Endothelial cell of umbilical vein (primary cell): ENCODE results near the gene SPIRE1. TPM values are rescaled to one million over a fixed set of nuclear protein-coding genes. Genes with fewer than 3 reads are reported as not detected.

Experiments
- BruUV-seq: library from RNA; stranded (reverse); fragments of 400-500 nt; replicated peaks from 2 replicates; lab custom pipeline; 2021; lab: Mats Ljungman, UMichigan
- CTCF ChIA-PET: fragments of 300-600, 350-600 bp; sonication (Branson Sonifier 250); formaldehyde crosslinking; loops from one replicate; lab custom pipeline; 2021; ENCODE audit warnings: antibody characterized with exemption, inconsistent platforms; lab: Charles Lee
- POLR2A ChIA-PET: fragments of 300-600, 350-600 bp; sonication (Branson Sonifier 250); formaldehyde crosslinking; loops from one replicate; lab custom pipeline; 2021; ENCODE audit warnings: antibody characterized with exemption, inconsistent platforms; lab: Charles Lee
- DNase-seq: peaks from one replicate; pipeline ENCODE4 v3.0.0-alpha.2; 2011; ENCODE audit warnings: low read depth, low spot score
- FAIRE-seq: peaks from 2 replicates; lab custom pipeline; 2011; peaks lifted over from hg19 to GRCh38; lab: Jason Lieb, UNC
- H2AFZ ChIP-seq: 2 replicates; pipeline ENCODE4 v1.6.0; 2012; ENCODE audit warnings: low read depth, low read length, control low read depth, inconsistent platforms
- H3K27ac ChIP-seq: 2 replicates; pipeline ENCODE4 v1.5.1; 2011; ENCODE audit warnings: low read depth, mild to moderate bottlenecking, control low read depth, low read length, moderate library complexity; ENCODE audit not compliant: insufficient read depth
- H3K27me3 ChIP-seq, 2 experiments: 2 replicates each; pipeline versions ENCODE4 v1.6.0 to v1.6.1; 2011; ENCODE audit warnings: low read length in 2 of 2, mixed read lengths in 1 of 2; ENCODE audit not compliant: control insufficient read depth in 2 of 2, insufficient read depth in 2 of 2
- H3K36me3 ChIP-seq, 2 experiments: 2 replicates in 1 of 2; 3 replicates in 1 of 2; pipeline ENCODE4 v1.5.1; 2011; ENCODE audit warnings: low read length in 2 of 2, mild to moderate bottlenecking in 1 of 2, moderate library complexity in 1 of 2; ENCODE audit not compliant: control insufficient read depth in 2 of 2, insufficient read depth in 2 of 2; ENCODE audit errors: extremely low read depth in 1 of 2
- H3K4me1 ChIP-seq: 3 replicates; pipeline ENCODE4 v1.5.1; 2011; ENCODE audit warnings: mild to moderate bottlenecking, low read length; ENCODE audit not compliant: control insufficient read depth, insufficient read depth; ENCODE audit errors: extremely low read depth
- H3K4me2 ChIP-seq: 2 replicates; pipeline ENCODE4 v1.6.1; 2011; ENCODE audit warnings: low read length, control low read depth, mixed read lengths; ENCODE audit not compliant: insufficient read depth
- H3K4me3 ChIP-seq, 3 experiments: fragments of 200-600 bp in 1 of 3; sonication (generic), shearing (Covaris generic) in 1 of 3; replicated peaks in 1 of 3; 2 replicates each; pipeline ENCODE4 v1.5.1; 2011 to 2016; ENCODE audit warnings: control low read depth in 3 of 3, low read length in 3 of 3, mild to moderate bottlenecking in 2 of 3, inconsistent platforms in 1 of 3, low read depth in 1 of 3, moderate library complexity in 1 of 3; ENCODE audit not compliant: insufficient read depth in 1 of 3
- H3K79me2 ChIP-seq: 2 replicates; pipeline ENCODE4 v1.6.0; 2012; ENCODE audit warnings: low read length, inconsistent platforms; ENCODE audit not compliant: control insufficient read depth, insufficient read depth
- H3K9ac ChIP-seq: replicated peaks from 2 replicates; pipeline ENCODE3; 2011; ENCODE audit warnings: low read length, control low read depth; ENCODE audit not compliant: insufficient read depth; ENCODE audit errors: extremely low read depth
- H3K9me1 ChIP-seq: replicated peaks from 3 replicates; pipeline ENCODE4 v1.6.0; 2011; ENCODE audit warnings: mild to moderate bottlenecking, low read length; ENCODE audit not compliant: control insufficient read depth, insufficient read depth; ENCODE audit errors: extremely low read depth
- H3K9me3 ChIP-seq: replicated peaks from 2 replicates; pipeline ENCODE4 v1.5.1; 2012; ENCODE audit warnings: low read length, inconsistent platforms; ENCODE audit not compliant: control insufficient read depth, insufficient read depth
- H4K20me1 ChIP-seq: replicated peaks from 2 replicates; pipeline ENCODE3; 2011; ENCODE audit warnings: mild to moderate bottlenecking, low read length; ENCODE audit not compliant: control insufficient read depth, insufficient read depth; ENCODE audit errors: extremely low read depth
- EZH2 ChIP-seq: IDR thresholded peaks from 2 replicates; pipeline ENCODE4 v1.6.1; 2012; ENCODE audit warnings: borderline replicate concordance, low read depth, mild to moderate bottlenecking, moderate library complexity, low read length, inconsistent platforms; ENCODE audit not compliant: severe bottlenecking
- FOS ChIP-seq: IDR thresholded peaks from 2 replicates; pipeline ENCODE4 v1.6.1; 2011; ENCODE audit warnings: mild to moderate bottlenecking, low read length, moderate library complexity, borderline replicate concordance; ENCODE audit not compliant: insufficient read depth
- GATA2 ChIP-seq: IDR thresholded peaks from 2 replicates; pipeline ENCODE4 v1.7.0; 2011; ENCODE audit warnings: low read depth, mild to moderate bottlenecking, moderate library complexity, mixed read lengths, low read length; ENCODE audit not compliant: insufficient read length, insufficient read depth
- JUN ChIP-seq: IDR thresholded peaks from 2 replicates; pipeline ENCODE4 v1.6.1; 2011; ENCODE audit warnings: borderline replicate concordance, low read depth; ENCODE audit not compliant: insufficient read length, insufficient read depth
- MYC ChIP-seq: IDR thresholded peaks from one replicate; pipeline ENCODE4 v1.6.1; 2011; ENCODE audit warnings: mild to moderate bottlenecking, low read depth, low read length
- POLR2A ChIP-seq: IDR thresholded peaks from 2 replicates; pipeline ENCODE4 v1.6.1; 2012; ENCODE audit warnings: low read depth, mild to moderate bottlenecking, control low read depth, low read length
- POLR2AphosphoS5 ChIP-seq: IDR thresholded peaks from 2 replicates; pipeline ENCODE4 v1.6.1; 2012; ENCODE audit warnings: low read depth, mild to moderate bottlenecking, control low read depth, low read length, moderate library complexity; ENCODE audit not compliant: insufficient read depth
- dilution Hi-C: fragments of 300-500 bp; cut with MboI; formaldehyde crosslinking; loops from one replicate; pipeline ENCODE4 v1.15.0; 2019; ENCODE audit warnings: low sequenced_read_pairs; ENCODE audit not compliant: extremely low pct_ligation_motif_present
- intact Hi-C: fragments of 100-400 bp; cut with micrococcal nuclease; formaldehyde crosslinking; loops from one replicate; pipeline ENCODE4 v1.10.0; 2022
- polyA plus RNA-seq, 4 experiments: library from polyadenylated mRNA; depleted of rRNA in 3 of 4; stranded (reverse) in 3 of 4; unstranded in 1 of 4; fragments of >200 nt; gene quantifications; 2 replicates each; pipeline versions ENCODE4 v1.2.1 to v1.2.3, GENCODE V29; 2011 to 2012; ENCODE audit warnings: missing spikeins in 1 of 4
- total RNA-seq: library from RNA; stranded (reverse); gene quantifications from 2 replicates; pipeline ENCODE4 v1.2.3, GENCODE V29; 2021
- TF ChIP-seq, protein P1 (sequence below), 2 donors: IDR thresholded peaks; 1 replicate in 1 of 2; 2 replicates in 1 of 2; pipeline ENCODE4 v1.5.1; 2011; ENCODE audit warnings: low read length in 2 of 2, mild to moderate bottlenecking in 2 of 2, moderate library complexity in 2 of 2, control low read depth in 1 of 2, inconsistent platforms in 1 of 2, low read depth in 1 of 2; ENCODE audit not compliant: insufficient read depth in 1 of 2; ENCODE audit errors: extremely low read depth in 1 of 2
- TF ChIP-seq, protein P2 (sequence below): IDR thresholded peaks from 2 replicates; pipeline ENCODE4 v1.6.1; 2011; ENCODE audit not compliant: insufficient read depth, insufficient read length

SPIRE1 gene
- total and polyA plus RNA-seq, 2 donors (not counting 3 experiments of a cell fraction or from before 2014, with no cell fraction given), result 13.1 to 44.0 TPM

DNA sequence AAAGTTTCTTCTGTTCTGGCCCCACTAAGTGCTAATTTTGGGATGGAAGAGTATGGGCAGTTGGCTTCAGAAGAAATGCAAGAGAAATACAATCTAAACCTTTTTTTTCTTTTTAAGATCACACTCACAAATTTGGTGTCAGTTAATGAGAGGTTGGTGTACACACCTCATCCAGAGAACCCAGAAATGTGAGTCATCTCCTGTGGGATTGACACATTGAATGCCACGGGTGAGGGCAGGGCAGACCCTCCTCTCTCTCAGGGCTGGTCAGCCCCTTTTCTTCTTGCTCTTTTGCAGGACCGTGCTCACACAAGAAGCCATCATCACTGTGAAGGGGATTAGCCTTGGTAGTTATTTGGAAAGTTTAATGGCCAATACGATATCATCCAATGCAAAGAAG, 231.0 kb downstream of the SPIRE1 start:
- no TSS peak for BruUV-seq

More for the DNA sequence above, 231.0 kb downstream of the SPIRE1 start:
- H3K9me3 ChIP-seq, result no peaks in the 10 kb centered on the region
- H2AFZ ChIP-seq, result no peak overlapping the region
- POLR2A ChIA-PET, result no interaction called here
- CTCF ChIA-PET, result interaction anchor here (1.3 kb wide), 1 partner anchor 13 kb away, joined by 4 read pairs; no protein-coding TSS in a partner anchor
- H3K9ac ChIP-seq, result no peak overlapping the region
- intact Hi-C loops, result no loop called here
- H3K27me3 ChIP-seq, result no peaks in the 10 kb centered on the region
- dilution Hi-C loops, result no loop called here
- H3K4me2 ChIP-seq, result no peak overlapping the region
- no peaks in the 10 kb centered on the region for H3K79me2 ChIP-seq
- no peaks in the 10 kb centered on the region for H3K9me1 ChIP-seq
- H3K27ac ChIP-seq, result no peak overlapping the region
- no peak for DNase-seq
- peaks cover 4% of the 10 kb centered on the region for H3K4me1 ChIP-seq
- TF ChIP-seq JUN, result no peak
- TF ChIP-seq EZH2, result no peak
- TF ChIP-seq POLR2A, result no peak
- TF ChIP-seq MYC, result no peak
- TF ChIP-seq, protein P1, sequence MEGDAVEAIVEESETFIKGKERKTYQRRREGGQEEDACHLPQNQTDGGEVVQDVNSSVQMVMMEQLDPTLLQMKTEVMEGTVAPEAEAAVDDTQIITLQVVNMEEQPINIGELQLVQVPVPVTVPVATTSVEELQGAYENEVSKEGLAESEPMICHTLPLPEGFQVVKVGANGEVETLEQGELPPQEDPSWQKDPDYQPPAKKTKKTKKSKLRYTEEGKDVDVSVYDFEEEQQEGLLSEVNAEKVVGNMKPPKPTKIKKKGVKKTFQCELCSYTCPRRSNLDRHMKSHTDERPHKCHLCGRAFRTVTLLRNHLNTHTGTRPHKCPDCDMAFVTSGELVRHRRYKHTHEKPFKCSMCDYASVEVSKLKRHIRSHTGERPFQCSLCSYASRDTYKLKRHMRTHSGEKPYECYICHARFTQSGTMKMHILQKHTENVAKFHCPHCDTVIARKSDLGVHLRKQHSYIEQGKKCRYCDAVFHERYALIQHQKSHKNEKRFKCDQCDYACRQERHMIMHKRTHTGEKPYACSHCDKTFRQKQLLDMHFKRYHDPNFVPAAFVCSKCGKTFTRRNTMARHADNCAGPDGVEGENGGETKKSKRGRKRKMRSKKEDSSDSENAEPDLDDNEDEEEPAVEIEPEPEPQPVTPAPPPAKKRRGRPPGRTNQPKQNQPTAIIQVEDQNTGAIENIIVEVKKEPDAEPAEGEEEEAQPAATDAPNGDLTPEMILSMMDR (IDR thresholded peaks at IDR 0.05; ENCODE audit: extremely low read depth in 1 of 2, insufficient read depth in 1 of 2, low read depth in 1 of 2, low read length in 2 of 2), result no peak
- no peak for TF ChIP-seq GATA2
- TF ChIP-seq FOS, result no peak
- TF ChIP-seq, protein P2, sequence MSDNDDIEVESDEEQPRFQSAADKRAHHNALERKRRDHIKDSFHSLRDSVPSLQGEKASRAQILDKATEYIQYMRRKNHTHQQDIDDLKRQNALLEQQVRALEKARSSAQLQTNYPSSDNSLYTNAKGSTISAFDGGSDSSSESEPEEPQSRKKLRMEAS, result no peak
- TF ChIP-seq POLR2AphosphoS5, result no peak
- H4K20me1 ChIP-seq, result no peaks in the 10 kb centered on the region
- H3K4me3 ChIP-seq, result no peak overlapping the region
- FAIRE-seq, result peak; percentile 77
- H3K36me3 ChIP-seq, result no peaks in the 10 kb centered on the region
